ENCODE data around the gene ZFYVE26. TPM values are rescaled to one million over a fixed set of nuclear protein-coding genes. Genes with fewer than 3 reads are reported as not detected.
A peak's percentile ranks its signal among the peaks of the same experiment; 100 is the strongest.

Gene ZFYVE26
- total RNA-seq, 4 donors from 2014 or later: 23.9 to 31.7 (median 28.8) TPM

- in situ Hi-C loops (cut with MboI; ENCODE audit: low pct_ligation_motif_present in 1 of 4, low pct_unique_long_range_greater_than_20kb in 1 of 4, low sequenced_read_pairs in 3 of 4): no loop called here
- DNase-seq: no peak
- H3K4me1 ChIP-seq: peaks cover 10 to 33% (median 20%) of the 10 kb centered on the region in 4 donors
- WGBS, 2 donors (ENCODE audit: low coverage in 1 of 2): 7 to 8% methylated on average over 7 to 14 of the region's 14 CpGs
- no peaks in the 10 kb centered on the region for H3K27me3 ChIP-seq
- peaks cover 0 to 26% (median 9%) of the 10 kb centered on the region in 4 donors for H3K36me3 ChIP-seq
- intact Hi-C loops (cut with DNase I; ENCODE audit: low total_unique reads): no loop called here
- no peaks in the 10 kb centered on the region for H3K9me3 ChIP-seq
- H3K4me3 ChIP-seq: peak overlapping the region; percentile 50 to 97 (median 74)
- H3K27ac ChIP-seq: peak overlapping the region; percentile 86 to 89 (median 88)
- no peak for TF ChIP-seq CTCF (IDR thresholded peaks at IDR 0.05)
- no peak for TF ChIP-seq EP300 (IDR thresholded peaks at IDR 0.05; ENCODE audit: low read depth)
- no peak for TF ChIP-seq POLR2AphosphoS5 (IDR thresholded peaks at IDR 0.05)
- TF ChIP-seq POLR2A (IDR thresholded peaks at IDR 0.05): no peak
These were observed 691 bp downstream of the ZFYVE26 start for GRCh38 chr14:67815573-67816225.

DNA sequence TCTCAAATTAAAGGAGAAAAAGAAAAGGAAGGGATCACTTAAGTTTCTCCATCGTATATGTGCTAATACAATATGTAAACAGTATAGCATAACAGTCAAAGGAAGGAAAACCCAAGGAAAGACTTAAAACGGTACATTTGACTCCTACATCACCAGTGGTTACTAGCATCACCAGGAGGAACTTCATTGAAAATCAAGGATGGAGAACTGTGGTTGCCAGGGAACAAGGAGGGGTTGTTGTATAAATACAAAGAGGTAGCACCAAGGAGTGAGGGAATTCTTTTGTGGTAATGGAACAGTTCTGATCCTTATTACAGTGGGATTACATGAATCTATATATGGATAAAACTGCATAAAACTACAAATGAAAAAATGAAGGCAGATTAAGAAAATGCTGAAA lies 1.6 kb downstream of the ZFYVE26 start:
- TF ChIP-seq EP300 (IDR thresholded peaks at IDR 0.05; ENCODE audit: low read depth) (no peak), POLR2AphosphoS5 (IDR thresholded peaks at IDR 0.05) (no peak), POLR2A (IDR thresholded peaks at IDR 0.05) (no peak), CTCF (IDR thresholded peaks at IDR 0.05) (no peak)
- in situ Hi-C loops (cut with MboI; ENCODE audit: low pct_ligation_motif_present in 1 of 4, low pct_unique_long_range_greater_than_20kb in 1 of 4, low sequenced_read_pairs in 3 of 4) (no loop called here), intact Hi-C loops (cut with DNase I; ENCODE audit: low total_unique reads) (no loop called here)
- no peaks in the 10 kb centered on the region for H3K9me3 ChIP-seq
- H3K36me3 ChIP-seq: peaks cover 0 to 35% (median 10%) of the 10 kb centered on the region in 4 donors
- H3K27ac ChIP-seq: peak overlapping the region in 1 of 4 donors; percentile 89
- peaks cover 10 to 27% (median 18%) of the 10 kb centered on the region in 4 donors for H3K4me1 ChIP-seq
- no peak for DNase-seq
- H3K27me3 ChIP-seq: no peaks in the 10 kb centered on the region
- no peak overlapping the region for H3K4me3 ChIP-seq
- 59 to 67% methylated on average over 2 of the region's 2 CpGs for WGBS, 2 donors (ENCODE audit: low coverage in 1 of 2)

DNA sequence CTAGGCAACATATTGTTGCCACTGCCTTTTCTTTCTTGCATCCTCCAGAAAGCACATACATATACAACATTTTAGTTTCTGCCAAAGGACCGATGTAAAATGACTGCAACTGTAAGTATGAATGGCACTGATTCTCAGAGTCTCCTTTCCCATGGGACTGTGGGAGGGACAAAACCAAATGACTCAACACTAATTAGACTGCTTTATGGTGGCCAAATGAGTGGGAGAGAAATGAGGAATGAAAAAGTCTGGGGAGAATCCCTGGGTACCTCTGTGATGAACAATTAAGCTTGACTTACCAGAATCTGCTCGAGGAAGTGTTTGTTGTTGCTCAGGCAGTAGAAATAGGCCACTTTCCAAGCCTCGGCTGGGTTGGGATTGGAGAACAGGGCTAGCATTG lies 10.1 kb downstream of the ZFYVE26 start:
- H3K4me3 ChIP-seq: no peak overlapping the region
- intact Hi-C loops (cut with DNase I; ENCODE audit: low total_unique reads) (no loop called here), in situ Hi-C loops (cut with MboI; ENCODE audit: low pct_ligation_motif_present in 1 of 4, low pct_unique_long_range_greater_than_20kb in 1 of 4, low sequenced_read_pairs in 3 of 4) (no loop called here)
- no peaks in the 10 kb centered on the region for H3K27me3 ChIP-seq
- H3K4me1 ChIP-seq: no peaks in the 10 kb centered on the region
- TF ChIP-seq EP300 (IDR thresholded peaks at IDR 0.05; ENCODE audit: low read depth): no peak
- no peak for TF ChIP-seq CTCF (IDR thresholded peaks at IDR 0.05)
- TF ChIP-seq POLR2AphosphoS5 (IDR thresholded peaks at IDR 0.05): no peak
- no peak for TF ChIP-seq POLR2A (IDR thresholded peaks at IDR 0.05)
- DNase-seq: no peak
- peaks cover 0 to 85% (median 35%) of the 10 kb centered on the region in 4 donors for H3K36me3 ChIP-seq
- 72 to 79% methylated on average over 3 of the region's 3 CpGs for WGBS, 2 donors (ENCODE audit: low coverage in 1 of 2)
- no peaks in the 10 kb centered on the region for H3K9me3 ChIP-seq
- H3K27ac ChIP-seq: no peak overlapping the region

- no peak overlapping the region for H3K4me3 ChIP-seq
- no peak overlapping the region for H3K27ac ChIP-seq
- intact Hi-C loops (cut with DNase I; ENCODE audit: low total_unique reads): no loop called here
- no peak for DNase-seq
- H3K27me3 ChIP-seq: no peaks in the 10 kb centered on the region
- TF ChIP-seq EP300 (IDR thresholded peaks at IDR 0.05; ENCODE audit: low read depth): no peak
- TF ChIP-seq POLR2AphosphoS5 (IDR thresholded peaks at IDR 0.05): no peak
- TF ChIP-seq CTCF (IDR thresholded peaks at IDR 0.05): no peak
- no peak for TF ChIP-seq POLR2A (IDR thresholded peaks at IDR 0.05)
- 90 to 93% methylated on average over 4 of the region's 4 CpGs for WGBS, 2 donors (ENCODE audit: low coverage in 1 of 2)
- H3K9me3 ChIP-seq: no peaks in the 10 kb centered on the region
- H3K4me1 ChIP-seq: no peaks in the 10 kb centered on the region
- in situ Hi-C loops (cut with MboI; ENCODE audit: low pct_ligation_motif_present in 1 of 4, low pct_unique_long_range_greater_than_20kb in 1 of 4, low sequenced_read_pairs in 3 of 4): no loop called here
- H3K36me3 ChIP-seq: peaks cover 0 to 91% (median 41%) of the 10 kb centered on the region in 4 donors
These were observed 15.6 kb downstream of the ZFYVE26 start for GRCh38 chr14:67800743-67801142.
